Measurements from ENCODE around the gene RXFP2.

Gene RXFP2

GRCh38 chr13:31826521-31826920 lies 87.2 kb downstream of the RXFP2 start:
- DNase-seq = no peak

GRCh38 chr13:31827707-31828106 lies 88.4 kb downstream of the RXFP2 start:
- DNase-seq = no peak

- peak; percentile 38 for DNase-seq
Measured at GRCh38 chr13:31835932-31836331, 96.6 kb downstream of the RXFP2 start.

GRCh38 chr13:31843044-31843443 lies 103.7 kb downstream of the RXFP2 start:
- DNase-seq = no peak

- peak; percentile 89 for DNase-seq
Measured at GRCh38 chr13:31846182-31846938, 107.0 kb downstream of the RXFP2 start.

- DNase-seq = peak; percentile 17
Measured at GRCh38 chr13:31846961-31847752, 107.8 kb downstream of the RXFP2 start.

- no peak for DNase-seq
Measured at GRCh38 chr13:31848621-31849020, 109.3 kb downstream of the RXFP2 start.

- no peak for DNase-seq
Measured at GRCh38 chr13:31849206-31849605, 109.9 kb downstream of the RXFP2 start.

- DNase-seq = no peak
Measured at GRCh38 chr13:31850041-31850555, 110.8 kb downstream of the RXFP2 start.

- no peak for DNase-seq
Measured at GRCh38 chr13:31851216-31851615, 111.9 kb downstream of the RXFP2 start.
